Measurements from ENCODE around the gene HOXA11.

HOXA11 gene

GRCh38 chr7:27203964-27204594 is 19.0 kb upstream of the HOXA11 start:
- TF ChIP-seq CTCF (IDR thresholded peaks at IDR 0.05), result no peak

GRCh38 chr7:27203365-27203953 is 18.4 kb upstream of the HOXA11 start:
- no peak for TF ChIP-seq CTCF (IDR thresholded peaks at IDR 0.05)

GRCh38 chr7:27202862-27203134 is 17.8 kb upstream of the HOXA11 start:
- TF ChIP-seq CTCF (IDR thresholded peaks at IDR 0.05), result no peak

GRCh38 chr7:27202018-27202861 is 17.2 kb upstream of the HOXA11 start:
- no peak for TF ChIP-seq CTCF (IDR thresholded peaks at IDR 0.05)

GRCh38 chr7:27201580-27202017 is 16.6 kb upstream of the HOXA11 start:
- TF ChIP-seq CTCF (IDR thresholded peaks at IDR 0.05), result no peak

GRCh38 chr7:27200761-27201579 is 15.9 kb upstream of the HOXA11 start:
- TF ChIP-seq CTCF (IDR thresholded peaks at IDR 0.05), result no peak

Data from LNCAP (cell line).